Testis (tissue), 3 donors: Measurements from ENCODE around the gene CAMTA1. TPM values are rescaled to one million over a fixed set of nuclear protein-coding genes. Genes with fewer than 3 reads are reported as not detected.

Experiments used
- DNase-seq: peaks from one replicate; pipeline ENCODE4 v3.0.0-alpha.2; 2019
- H3K27ac ChIP-seq, 2 donors: fragments of 200-600 bp; sonication (generic); one replicate each; pipeline ENCODE4 v1.5.1; 2019
- H3K27me3 ChIP-seq: fragments of 200-600 bp; sonication (generic); one replicate; pipeline ENCODE4 v1.5.1; 2019
- H3K36me3 ChIP-seq: fragments of 200-600 bp; sonication (generic); one replicate; pipeline ENCODE4 v1.5.1; 2017; ENCODE audit warnings: low read depth; ENCODE audit errors: missing control alignments
- H3K4me1 ChIP-seq: fragments of 200-600 bp; sonication (generic); one replicate; pipeline ENCODE4 v1.5.1; 2019
- H3K4me3 ChIP-seq, 2 donors: fragments of 200-600 bp; sonication (generic); one replicate each; pipeline ENCODE4 v1.5.1; 2017 to 2019
- H3K9me3 ChIP-seq: fragments of 200-600 bp; sonication (generic); one replicate; pipeline ENCODE4 v1.5.1; 2017
- POLR2A ChIP-seq: fragments of 450-650 bp; IDR thresholded peaks from one replicate; pipeline ENCODE4 v1.6.1; 2017; ENCODE audit warnings: antibody characterized with exemption, mild to moderate bottlenecking, moderate library complexity
- WGBS, 2 donors: methylation state at CpG; one replicate each; pipeline ENCODE4 v1.1.5; 2018; 5-methylcytosine and 5-hydroxymethylcytosine counted together
- intact Hi-C: fragments of 100-400 bp; cut with DNase I; formaldehyde crosslinking; loops from one replicate; pipeline ENCODE4 v1.15.1; 2023; ENCODE audit warnings: low total_unique reads
- polyA plus RNA-seq: library from polyadenylated mRNA; stranded (reverse); fragments of 350-450 nt; fragmentation: Illumina TruSeq; extraction: RNeasy Lipid Tissue Mini Kit (QIAGEN cat#74804); gene quantifications from one replicate; pipeline ENCODE4 v1.2.3, GENCODE V29; 2014; ENCODE audit warnings: low read depth, low replicate concordance; ENCODE audit not compliant: insufficient read depth
- total RNA-seq, 2 donors: library from RNA; depleted of rRNA; stranded (reverse); fragments of >200 nt; gene quantifications; one replicate each; pipeline ENCODE4 v1.2.3, GENCODE V29; 2016
- TF ChIP-seq, protein P1 (sequence below), 3 experiments: fragments of 450-650 bp in 2 of 3; fragments of 200-600 bp in 1 of 3; sonication (generic) in 1 of 3; IDR thresholded peaks; one replicate each; pipeline ENCODE4 v1.5.1; 2016 to 2019; ENCODE audit warnings: antibody characterized with exemption in 3 of 3, mild to moderate bottlenecking in 2 of 3, moderate library complexity in 1 of 3

Gene CAMTA1
- total and polyA plus RNA-seq, 3 donors from 2014 or later = 116 to 158 (median 119) TPM

DNA sequence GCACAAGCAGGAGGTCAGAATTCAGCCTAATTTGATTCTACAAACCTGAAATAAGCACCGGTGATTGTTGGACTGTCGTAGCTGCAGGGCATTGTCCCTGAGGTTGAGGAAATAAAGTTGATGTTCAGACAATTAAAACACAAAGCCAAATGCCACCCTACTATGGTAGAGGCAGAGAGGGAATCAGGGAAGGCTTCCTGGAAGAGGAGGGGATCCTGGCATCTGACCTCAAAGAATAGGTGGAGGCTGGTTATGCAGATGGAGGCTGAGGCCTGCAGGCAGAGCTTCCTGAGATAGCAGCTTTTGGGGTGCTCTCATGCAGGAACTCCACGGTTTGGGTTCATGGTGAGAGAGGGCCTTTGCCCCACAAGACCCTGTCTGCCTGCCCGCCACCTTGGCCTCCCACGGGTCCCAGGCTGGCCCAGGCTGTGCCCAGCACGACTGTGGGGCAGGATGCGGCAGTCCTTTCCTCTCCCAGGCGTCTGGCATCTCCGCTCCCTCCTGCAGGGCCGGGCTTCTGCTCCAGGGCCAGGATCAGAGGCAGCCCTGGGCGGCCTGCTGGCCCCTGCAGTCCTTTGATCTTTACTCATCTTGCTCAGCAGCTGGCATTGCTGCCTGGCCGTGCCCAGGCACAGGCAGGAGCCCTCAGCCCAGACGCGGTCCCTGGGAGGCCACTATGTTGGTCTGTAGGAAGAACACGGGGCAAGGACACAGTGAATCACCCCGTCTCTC is 851.7 kb downstream of the CAMTA1 start:
- no peak overlapping the region for H3K4me3 ChIP-seq
- no peaks in the 10 kb centered on the region for H3K4me1 ChIP-seq
- TF ChIP-seq, protein P1, sequence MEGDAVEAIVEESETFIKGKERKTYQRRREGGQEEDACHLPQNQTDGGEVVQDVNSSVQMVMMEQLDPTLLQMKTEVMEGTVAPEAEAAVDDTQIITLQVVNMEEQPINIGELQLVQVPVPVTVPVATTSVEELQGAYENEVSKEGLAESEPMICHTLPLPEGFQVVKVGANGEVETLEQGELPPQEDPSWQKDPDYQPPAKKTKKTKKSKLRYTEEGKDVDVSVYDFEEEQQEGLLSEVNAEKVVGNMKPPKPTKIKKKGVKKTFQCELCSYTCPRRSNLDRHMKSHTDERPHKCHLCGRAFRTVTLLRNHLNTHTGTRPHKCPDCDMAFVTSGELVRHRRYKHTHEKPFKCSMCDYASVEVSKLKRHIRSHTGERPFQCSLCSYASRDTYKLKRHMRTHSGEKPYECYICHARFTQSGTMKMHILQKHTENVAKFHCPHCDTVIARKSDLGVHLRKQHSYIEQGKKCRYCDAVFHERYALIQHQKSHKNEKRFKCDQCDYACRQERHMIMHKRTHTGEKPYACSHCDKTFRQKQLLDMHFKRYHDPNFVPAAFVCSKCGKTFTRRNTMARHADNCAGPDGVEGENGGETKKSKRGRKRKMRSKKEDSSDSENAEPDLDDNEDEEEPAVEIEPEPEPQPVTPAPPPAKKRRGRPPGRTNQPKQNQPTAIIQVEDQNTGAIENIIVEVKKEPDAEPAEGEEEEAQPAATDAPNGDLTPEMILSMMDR (IDR thresholded peaks at IDR 0.05) = no peak
- TF ChIP-seq POLR2A = no peak
- no peak for DNase-seq
- no peaks in the 10 kb centered on the region for H3K27me3 ChIP-seq
- WGBS, 2 donors = 88% methylated on average over 13 to 16 of the region's 16 CpGs
- no peak overlapping the region for H3K27ac ChIP-seq
- intact Hi-C loops = no loop called here
- H3K9me3 ChIP-seq = no peaks in the 10 kb centered on the region
- H3K36me3 ChIP-seq = no peaks in the 10 kb centered on the region

GRCh38 chr1:7638078-7638477 is 852.8 kb downstream of the CAMTA1 start:
- no peak for TF ChIP-seq POLR2A
- TF ChIP-seq, protein P1 (IDR thresholded peaks at IDR 0.05) = no peak
- DNase-seq = no peak
- WGBS, 2 donors = 71 to 78% methylated on average over 8 of the region's 8 CpGs
- H3K4me1 ChIP-seq = no peaks in the 10 kb centered on the region
- no peaks in the 10 kb centered on the region for H3K27me3 ChIP-seq
- no peaks in the 10 kb centered on the region for H3K9me3 ChIP-seq
- no peak overlapping the region for H3K27ac ChIP-seq
- intact Hi-C loops = no loop called here
- H3K36me3 ChIP-seq = no peaks in the 10 kb centered on the region
- no peak overlapping the region for H3K4me3 ChIP-seq

GRCh38 chr1:7639435-7640131 is 854.3 kb downstream of the CAMTA1 start:
- H3K27me3 ChIP-seq = no peaks in the 10 kb centered on the region
- no peak for DNase-seq
- no peaks in the 10 kb centered on the region for H3K4me1 ChIP-seq
- intact Hi-C loops = loop anchor here (10.0 kb wide), 1 partner anchor 595 kb away; no protein-coding TSS in a partner anchor
- H3K27ac ChIP-seq = no peak overlapping the region
- H3K4me3 ChIP-seq = no peak overlapping the region
- TF ChIP-seq, protein P1 (IDR thresholded peaks at IDR 0.05) = no peak
- TF ChIP-seq POLR2A = no peak
- H3K36me3 ChIP-seq = no peaks in the 10 kb centered on the region
- WGBS, 2 donors = 90 to 91% methylated on average over 13 of the region's 13 CpGs
- H3K9me3 ChIP-seq = no peaks in the 10 kb centered on the region

DNA sequence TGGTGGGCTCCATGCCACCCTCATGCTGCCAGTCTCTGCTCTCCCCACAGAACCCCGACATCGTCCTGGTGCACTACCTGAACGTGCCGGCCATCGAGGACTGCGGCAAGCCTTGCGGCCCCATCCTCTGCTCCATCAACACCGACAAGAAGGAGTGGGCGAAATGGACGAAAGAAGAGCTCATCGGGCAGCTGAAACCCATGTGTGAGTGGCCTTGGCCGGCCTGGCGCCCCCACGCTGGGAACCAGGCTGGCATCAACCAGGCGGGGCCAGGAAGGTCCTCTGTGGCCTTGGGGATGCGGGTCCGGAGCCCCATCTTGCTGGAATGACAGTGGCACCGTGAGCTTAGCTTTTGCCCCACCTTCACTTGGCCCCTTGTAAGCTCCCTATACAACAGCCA is 855.1 kb downstream of the CAMTA1 start:
- Histone ChIP-seq H3K27ac (no peak overlapping the region), H3K27me3 (no peaks in the 10 kb centered on the region), H3K9me3 (no peaks in the 10 kb centered on the region), H3K36me3 (no peaks in the 10 kb centered on the region), H3K4me3 (no peak overlapping the region), H3K4me1 (peaks cover 3% of the 10 kb centered on the region)
- no peak for TF ChIP-seq POLR2A
- TF ChIP-seq, protein P1 (IDR thresholded peaks at IDR 0.05) = no peak
- WGBS, 2 donors = 67 to 93% methylated on average over 5 to 18 of the region's 18 CpGs
- intact Hi-C loops = loop anchor here (10.0 kb wide), 1 partner anchor 596 kb away; no protein-coding TSS in a partner anchor
- no peak for DNase-seq
